Mesenteric fat pad (tissue), 1 donor: ENCODE measurements around the gene GRIFIN. TPM values are rescaled to one million over a fixed set of nuclear protein-coding genes. Genes with fewer than 3 reads are reported as not detected.
A peak's percentile ranks its signal among the peaks of the same experiment; 100 is the strongest.

Experiments
- DNase-seq: peaks from one replicate; pipeline ENCODE4 v3.0.0-alpha.2; 2020; ENCODE audit warnings: low spot score
- long read RNA-seq: library from polyadenylated mRNA; unstranded; transcript quantifications from one replicate; pipeline ENCODE4 v2.0.0, GENCODE V29; 2020
- total RNA-seq: library from RNA; stranded (reverse); fragmentation: NEBNext Ultra II Directional; extraction: Animal tissue kit (Norgen Biotek cat#: 25700); gene quantifications from one replicate; pipeline ENCODE4 v1.2.1, GENCODE V29; 2021
- donor health status: DM: yes; HTN: yes; CAD: no.

The GRIFIN gene
- total RNA-seq: not detected
- long read RNA-seq: 0 reads

GRCh38 chr7:2476298-2476697 lies at the start of gene GRIFIN:
Gene GRIFIN (minus strand): TSS chr7:2476398. CDS start chr7:2476383, 15 bp downstream.
- DNase-seq: no peak

- DNase-seq: no peak
Observed at GRCh38 chr7:2524808-2525657, 48.8 kb upstream of the GRIFIN start.

- DNase-seq: peak; percentile 94
Observed at GRCh38 chr7:2523941-2524807, 48.0 kb upstream of the GRIFIN start.

- no peak for DNase-seq
Observed at GRCh38 chr7:2523461-2523936, 47.3 kb upstream of the GRIFIN start.

- no peak for DNase-seq
Observed at GRCh38 chr7:2522780-2523433, 46.7 kb upstream of the GRIFIN start.

GRCh38 chr7:2521952-2522591 lies 45.9 kb upstream of the GRIFIN start:
- DNase-seq: no peak

GRCh38 chr7:2521341-2521745 lies 45.1 kb upstream of the GRIFIN start:
- no peak for DNase-seq

- DNase-seq: no peak
Observed at GRCh38 chr7:2520761-2521290, 44.6 kb upstream of the GRIFIN start.

GRCh38 chr7:2520131-2520760 lies 44.0 kb upstream of the GRIFIN start:
- DNase-seq: no peak

GRCh38 chr7:2519119-2519930 lies 43.1 kb upstream of the GRIFIN start, which contains the start of gene LFNG:
Gene LFNG (plus strand): TSS chr7:2519774. CDS start chr7:2519862, 88 bp downstream.
- DNase-seq: no peak

- DNase-seq: no peak
Observed at GRCh38 chr7:2518737-2519118, 42.5 kb upstream of the GRIFIN start.

- no peak for DNase-seq
Observed at GRCh38 chr7:2517678-2518507, 41.7 kb upstream of the GRIFIN start.

- DNase-seq: no peak
Observed at GRCh38 chr7:2517026-2517425, 40.8 kb upstream of the GRIFIN start.

- no peak for DNase-seq
Observed at GRCh38 chr7:2516194-2516555, 40.0 kb upstream of the GRIFIN start.

- DNase-seq: no peak
Observed at GRCh38 chr7:2515424-2516193, 39.4 kb upstream of the GRIFIN start.

GRCh38 chr7:2514473-2515423 lies 38.5 kb upstream of the GRIFIN start:
- no peak for DNase-seq
